Pancreas (tissue), 10 donors: ENCODE results near the gene CHI3L2. TPM values are rescaled to one million over a fixed set of nuclear protein-coding genes. Genes with fewer than 3 reads are reported as not detected.

Experiments used
- ATAC-seq, 4 donors: fragments of 200-7000 bp; cut with Tn5 transposase; one replicate each; pipeline versions ENCODE4 v1.8.0 to v1.9.1; 2020; ENCODE audit warnings: mild to moderate bottlenecking in 4 of 4, moderate library complexity in 4 of 4
- DNase-seq, 6 donors: peaks; one replicate each; pipeline ENCODE4 v3.0.0-alpha.2; 2020
- FAIRE-seq: peaks from 2 replicates; lab custom pipeline; 2012; peaks lifted over from hg19 to GRCh38; lab: Jason Lieb, UNC
- H3K27ac ChIP-seq, 4 donors: fragments of 200-600 bp; sonication (generic); 1 replicate in 3 of 4; 2 replicates in 1 of 4; pipeline versions ENCODE4 v1.5.0 to v1.8.0; 2020
- H3K27me3 ChIP-seq, 4 donors: fragments of 200-600 bp; one replicate each; pipeline ENCODE4 v1.8.0; 2021
- H3K36me3 ChIP-seq, 3 donors: fragments of 200-600 bp; sonication (generic) in 1 of 3; one replicate each; pipeline versions ENCODE4 v1.5.0 to v1.8.0; 2020 to 2021
- H3K4me1 ChIP-seq, 3 donors: fragments of 200-600 bp; one replicate each; pipeline ENCODE4 v1.8.0; 2021
- H3K4me3 ChIP-seq, 4 donors: fragments of 200-600 bp; sonication (generic) in 2 of 4; one replicate each; pipeline versions ENCODE4 v1.5.0 to v1.8.0; 2020 to 2021
- H3K9me3 ChIP-seq, 4 donors: fragments of 200-600 bp; one replicate each; pipeline ENCODE4 v1.8.0; 2021
- CTCF ChIP-seq, 4 donors: fragments of 200-600 bp; sonication (generic) in 3 of 4; IDR thresholded peaks; one replicate each; pipeline versions ENCODE4 v1.5.0 to v1.8.0; 2021; ENCODE audit warnings: antibody characterized with exemption in 4 of 4
- WGBS, 2 donors: extraction: QIAGEN DNeasy Blood & Tissue Kit; methylation state at CpG; one replicate each; pipeline ENCODE4 v1.1.7; 2013; 5-methylcytosine and 5-hydroxymethylcytosine counted together
- intact Hi-C, 3 donors: fragments of 100-400 bp; cut with DNase I; formaldehyde crosslinking; loops; one replicate each; pipeline versions ENCODE4 v1.11.1 to v1.14.2; 2022
- polyA plus RNA-seq, 2 donors: library from polyadenylated mRNA; stranded (reverse); fragments of 200-250 nt; gene quantifications; one replicate each; pipeline ENCODE4 v1.2.3, GENCODE V29; 2013
- total RNA-seq, 6 donors: library from RNA; stranded (reverse); fragmentation: NEBNext Ultra II Directional in 4 of 6; extraction: Animal tissue kit (Norgen Biotek cat#: 25700) in 4 of 6; gene quantifications; one replicate each; pipeline versions ENCODE4 v1.2.1 to v1.2.4, GENCODE V29; 2021 to 2023
- donor health status: healthy with polysubstance abuse.
- donor health status: DM: no; HTN: no; CAD: no; lungs with moderate emphysema.
- donor health status: DM: no; HTN: no; CAD: no.
- donor health status: control.
- donor health status: control.
- donor health status: Bipolar disorder and iron deficiency.
- donor health status: DM: yes; HTN: yes; CAD: no.
- donor health status: DM: no; HTN: no; CAD: no.
- donor health status: DM: no; HTN: no; CAD: no.
- donor health status: DM: yes; HTN: yes; CAD: no.

Gene CHI3L2
- total and polyA plus RNA-seq, 8 donors = 0.07 to 1.2 (median 0.66) TPM; not detected in 3

GRCh38 chr1:111232134-111232533 is 4.6 kb downstream of the CHI3L2 start:
- 91 to 95% methylated on average over 3 of the region's 3 CpGs for WGBS, 2 donors
- TF ChIP-seq CTCF (IDR thresholded peaks at IDR 0.05) = no peak
- intact Hi-C loops = no loop called here
- H3K27ac ChIP-seq = no peak overlapping the region
- no peaks in the 10 kb centered on the region for H3K27me3 ChIP-seq
- ATAC-seq = no peak
- FAIRE-seq = no peak
- no peak for DNase-seq
- H3K4me3 ChIP-seq = no peak overlapping the region
- no peaks in the 10 kb centered on the region for H3K36me3 ChIP-seq
- no peaks in the 10 kb centered on the region for H3K9me3 ChIP-seq
- peaks cover 0 to 5% (median 0%) of the 10 kb centered on the region in 3 donors for H3K4me1 ChIP-seq

GRCh38 chr1:111234258-111234657 is 6.7 kb downstream of the CHI3L2 start:
- FAIRE-seq (no peak), ATAC-seq (no peak), DNase-seq (no peak)
- no peaks in the 10 kb centered on the region for H3K36me3 ChIP-seq
- H3K4me1 ChIP-seq = no peaks in the 10 kb centered on the region
- TF ChIP-seq CTCF (IDR thresholded peaks at IDR 0.05) = no peak
- H3K9me3 ChIP-seq = no peaks in the 10 kb centered on the region
- no peak overlapping the region for H3K27ac ChIP-seq
- H3K4me3 ChIP-seq = no peak overlapping the region
- no peaks in the 10 kb centered on the region for H3K27me3 ChIP-seq
- intact Hi-C loops = no loop called here
- 76 to 83% methylated on average over 4 of the region's 4 CpGs for WGBS, 2 donors

- intact Hi-C loops = no loop called here
- no peak for FAIRE-seq
- H3K4me1 ChIP-seq = no peaks in the 10 kb centered on the region
Observed at GRCh38 chr1:111234866-111235265, 7.4 kb downstream of the CHI3L2 start.

GRCh38 chr1:111236379-111236778 is 8.9 kb downstream of the CHI3L2 start:
- H3K36me3 ChIP-seq = no peaks in the 10 kb centered on the region
- H3K27me3 ChIP-seq = no peaks in the 10 kb centered on the region
- H3K27ac ChIP-seq = no peak overlapping the region
- H3K4me3 ChIP-seq = no peak overlapping the region
- TF ChIP-seq CTCF (IDR thresholded peaks at IDR 0.05) = no peak
- ATAC-seq (peak in 1 of 4 donors; percentile 41), FAIRE-seq (no peak), DNase-seq (no peak)
- H3K9me3 ChIP-seq = no peaks in the 10 kb centered on the region
- H3K4me1 ChIP-seq = no peaks in the 10 kb centered on the region
- intact Hi-C loops = no loop called here
- WGBS, 2 donors = 0 to 23% methylated on average over 1 of the region's 1 CpG

More at GRCh38 chr1:111234866-111235265, 7.4 kb downstream of the CHI3L2 start:
- no peaks in the 10 kb centered on the region for H3K27me3 ChIP-seq
- H3K36me3 ChIP-seq = no peaks in the 10 kb centered on the region
- DNase-seq (no peak), ATAC-seq (no peak)
- no peak overlapping the region for H3K27ac ChIP-seq
- H3K9me3 ChIP-seq = no peaks in the 10 kb centered on the region
- TF ChIP-seq CTCF (IDR thresholded peaks at IDR 0.05) = no peak
- H3K4me3 ChIP-seq = no peak overlapping the region
- 78 to 86% methylated on average over 3 of the region's 3 CpGs for WGBS, 2 donors

GRCh38 chr1:111236806-111237205 is 9.3 kb downstream of the CHI3L2 start:
- Histone ChIP-seq H3K4me1 (no peaks in the 10 kb centered on the region), H3K27me3 (no peaks in the 10 kb centered on the region), H3K27ac (no peak overlapping the region), H3K9me3 (no peaks in the 10 kb centered on the region), H3K4me3 (no peak overlapping the region), H3K36me3 (no peaks in the 10 kb centered on the region)
- WGBS, 2 donors = 62 to 67% methylated on average over 3 of the region's 3 CpGs
- no peak for FAIRE-seq
- intact Hi-C loops = no loop called here
- no peak for TF ChIP-seq CTCF (IDR thresholded peaks at IDR 0.05)
- no peak for DNase-seq
- peak in 3 of 4 donors; percentile 9 to 40 (median 25) for ATAC-seq
